HEK293 (cell line): ENCODE measurements around the gene NCK2.
A peak's percentile ranks its signal among the peaks of the same experiment; 100 is the strongest.

Source experiments
- CTCF ChIA-PET: fragments of 350-600 bp; formaldehyde crosslinking; extraction: SDS; loops from one replicate; lab custom pipeline; 2021; ENCODE audit warnings: antibody characterized with exemption; lab: Yijun Ruan, JAX
- POLR2A ChIA-PET: fragments of 300-600 bp; formaldehyde crosslinking; extraction: SDS; loops from one replicate; lab custom pipeline; 2020; ENCODE audit warnings: antibody characterized with exemption, inconsistent platforms; lab: Yijun Ruan, JAX
- H3K27ac ChIP-seq: fragments of 200-500 bp; sonication (Bioruptor generic); 2 replicates; pipeline ENCODE4 v1.5.1; 2014; ENCODE audit warnings: low read depth, low read length, control low read depth, inconsistent platforms; ENCODE audit errors: extremely low read depth
- H3K36me3 ChIP-seq, 2 experiments: fragments of 200-500 bp in 1 of 2; sonication (Bioruptor generic) in 1 of 2; 1 replicate in 1 of 2; 2 replicates in 1 of 2; pipeline ENCODE4 v1.5.1; 2014 to 2017; ENCODE audit warnings: inconsistent platforms in 2 of 2, low read length in 2 of 2; ENCODE audit not compliant: control insufficient read depth in 2 of 2, insufficient read depth in 1 of 2
- H3K4me1 ChIP-seq: fragments of 200-500 bp; sonication (Bioruptor generic); 2 replicates; pipeline ENCODE4 v1.5.1; 2014; ENCODE audit warnings: mild to moderate bottlenecking, low read length, inconsistent platforms; ENCODE audit not compliant: control insufficient read depth, insufficient read depth
- H3K4me3 ChIP-seq: 2 replicates; pipeline ENCODE4 v1.5.1; 2011; ENCODE audit warnings: low read depth, mild to moderate bottlenecking, control low read depth, low read length, moderate library complexity
- H3K9me3 ChIP-seq: fragments of 200-500 bp; sonication (Bioruptor generic); 2 replicates; pipeline ENCODE4 v1.5.1; 2014; ENCODE audit warnings: low read depth, low read length, inconsistent platforms; ENCODE audit not compliant: control insufficient read depth, insufficient read depth
- HOXA7 ChIP-seq: sonication (generic); formaldehyde crosslinking; IDR thresholded peaks from 2 replicates; pipeline ENCODE4 v1.8.1; 2022; ENCODE audit warnings: missing genetic modification reagents, borderline replicate concordance
- KLF7 ChIP-seq: fragments of 450-650 bp; formaldehyde crosslinking; IDR thresholded peaks from 2 replicates; pipeline ENCODE4 v1.5.1; 2016; ENCODE audit warnings: missing biosample characterization, missing genetic modification characterization, borderline replicate concordance
- MEIS1 ChIP-seq: sonication (generic); formaldehyde crosslinking; IDR thresholded peaks from 2 replicates; pipeline ENCODE4 v1.8.1; 2022; ENCODE audit warnings: missing genetic modification reagents, mild to moderate bottlenecking, borderline replicate concordance
- PRDM1 ChIP-seq: fragments of 450-650 bp; formaldehyde crosslinking; IDR thresholded peaks from 2 replicates; pipeline ENCODE4; 2016; ENCODE audit warnings: missing biosample characterization, missing genetic modification characterization
- SETDB1 ChIP-seq: IDR thresholded peaks from one replicate; pipeline ENCODE4 v1.6.1; 2017; ENCODE audit warnings: mild to moderate bottlenecking, low read length, moderate library complexity, mixed read lengths; ENCODE audit not compliant: insufficient read length
- ZBTB7A ChIP-seq: fragments of 450-650 bp; formaldehyde crosslinking; IDR thresholded peaks from 2 replicates; pipeline ENCODE4 v1.5.1; 2016; ENCODE audit warnings: low read depth, missing biosample characterization, missing genetic modification characterization
- ZFP41 ChIP-seq: fragments of 450-650 bp; formaldehyde crosslinking; IDR thresholded peaks from 2 replicates; pipeline ENCODE4 v1.5.1; 2016; ENCODE audit warnings: missing biosample characterization, missing genetic modification characterization, borderline replicate concordance
- ZNF132 ChIP-seq: fragments of 450-650 bp; formaldehyde crosslinking; IDR thresholded peaks from 2 replicates; pipeline ENCODE4 v1.5.1; 2017; ENCODE audit warnings: missing biosample characterization, missing genetic modification characterization, borderline replicate concordance
- ZNF146 ChIP-seq: fragments of 450-650 bp; formaldehyde crosslinking; IDR thresholded peaks from 2 replicates; pipeline ENCODE4 v1.5.1; 2016; ENCODE audit warnings: missing biosample characterization, missing genetic modification characterization
- ZNF221 ChIP-seq: fragments of 450-650 bp; formaldehyde crosslinking; IDR thresholded peaks from 2 replicates; pipeline ENCODE4 v1.5.1; 2017; ENCODE audit warnings: missing biosample characterization, missing genetic modification characterization, borderline replicate concordance
- ZNF366 ChIP-seq: fragments of 450-650 bp; formaldehyde crosslinking; conservative IDR thresholded peaks from 2 replicates; pipeline ENCODE4 v1.5.1; 2016; ENCODE audit warnings: missing biosample characterization, missing genetic modification characterization
- ZNF404 ChIP-seq: fragments of 450-650 bp; formaldehyde crosslinking; IDR thresholded peaks from 2 replicates; pipeline ENCODE4 v1.5.1; 2017; ENCODE audit warnings: missing biosample characterization, missing genetic modification characterization
- ZNF510 ChIP-seq: fragments of 450-650 bp; formaldehyde crosslinking; IDR thresholded peaks from 2 replicates; pipeline ENCODE4 v1.5.1; 2018; ENCODE audit warnings: mild to moderate bottlenecking, missing genetic modification characterization, missing biosample characterization; ENCODE audit not compliant: insufficient replicate concordance
- ZNF664 ChIP-seq: fragments of 450-650 bp; formaldehyde crosslinking; IDR thresholded peaks from 2 replicates; pipeline ENCODE4 v1.5.1; 2016; ENCODE audit warnings: missing biosample characterization, missing genetic modification characterization
- ZNF747 ChIP-seq: fragments of 450-650 bp; formaldehyde crosslinking; IDR thresholded peaks from 2 replicates; pipeline ENCODE4 v1.5.1; 2016; ENCODE audit warnings: missing biosample characterization, missing genetic modification characterization
- ZNF792 ChIP-seq: fragments of 450-650 bp; formaldehyde crosslinking; IDR thresholded peaks from 2 replicates; pipeline ENCODE4 v1.5.1; 2016; ENCODE audit warnings: missing biosample characterization, missing genetic modification characterization
- TF ChIP-seq, protein P1 (sequence below): fragments of 450-650 bp; formaldehyde crosslinking; IDR thresholded peaks from 2 replicates; pipeline ENCODE4 v1.5.1; 2016; ENCODE audit warnings: missing biosample characterization, missing genetic modification characterization
- TF ChIP-seq, protein P2 (sequence below): fragments of 450-650 bp; formaldehyde crosslinking; conservative IDR thresholded peaks from 2 replicates; pipeline ENCODE4 v1.5.1; 2016; ENCODE audit warnings: low read depth, missing biosample characterization, missing genetic modification characterization

Gene NCK2

DNA sequence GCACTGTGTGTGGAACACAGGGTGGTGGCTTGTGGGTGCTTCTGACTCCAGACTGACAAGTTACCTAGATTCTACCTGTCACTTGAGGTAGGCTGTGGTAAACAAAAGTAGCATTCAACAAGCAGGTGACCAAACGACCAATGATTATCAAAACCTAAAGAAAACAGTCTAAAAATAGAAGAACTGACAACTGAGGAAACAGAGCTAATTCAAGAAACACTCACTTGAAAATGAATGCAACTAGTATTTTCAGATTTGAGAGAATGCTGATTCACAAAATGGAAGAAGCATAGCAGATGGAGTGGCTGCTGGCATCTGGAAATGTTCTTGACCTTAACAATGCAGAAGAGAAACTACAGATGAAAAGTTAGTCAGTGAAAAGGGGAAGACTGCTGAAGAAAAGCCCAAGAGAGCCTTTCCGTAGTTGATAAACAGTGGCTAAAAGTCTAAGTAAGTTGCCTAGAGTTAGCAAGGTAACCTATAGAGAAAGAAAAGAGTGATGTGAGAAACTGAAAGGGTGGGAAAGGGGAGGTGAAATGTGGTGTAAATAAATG is 170.4 kb downstream of the NCK2 start:
- ChIA-PET CTCF (interaction anchor here (0.6 kb wide), 1 partner anchor 15 kb away, joined by 3 read pairs; no protein-coding TSS in a partner anchor), POLR2A (no interaction called here)
- Histone ChIP-seq H3K4me1 (no peaks in the 10 kb centered on the region), H3K27ac (no peak overlapping the region), H3K4me3 (no peak overlapping the region), H3K9me3 (no peaks in the 10 kb centered on the region), H3K36me3 (no peaks in the 10 kb centered on the region)
- TF ChIP-seq SETDB1 (peak; percentile 77), ZNF510 (tag by site-specific recombination) (no peak)

DNA sequence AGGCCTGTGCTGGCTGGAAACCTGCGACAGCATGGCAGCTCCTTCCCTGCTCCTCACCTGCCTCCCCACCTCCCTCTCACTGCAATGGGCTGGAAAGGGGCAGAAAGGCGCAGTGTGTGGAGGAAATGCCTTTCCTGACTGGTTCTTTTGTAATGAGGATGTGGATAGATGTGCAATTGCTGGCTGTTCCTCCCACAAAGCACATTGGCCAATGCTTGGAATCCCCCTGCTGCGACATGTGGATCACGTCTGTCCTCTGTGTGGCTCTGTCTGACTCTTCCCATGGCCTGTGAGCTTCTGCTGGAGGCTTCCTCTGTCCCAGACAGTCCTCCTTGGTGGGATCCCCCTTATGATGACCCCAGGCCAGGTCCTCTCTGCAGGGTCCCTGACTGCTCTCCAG is 172.5 kb downstream of the NCK2 start:
- CTCF ChIA-PET = interaction anchor here (1.7 kb wide), 1 partner anchor 9 kb away, joined by 4 read pairs; no protein-coding TSS in a partner anchor
- TF ChIP-seq HOXA7 (CRISPR knock-in tag) = no peak
- Histone ChIP-seq H3K36me3 (no peaks in the 10 kb centered on the region), H3K4me1 (no peaks in the 10 kb centered on the region), H3K4me3 (no peak overlapping the region), H3K9me3 (no peaks in the 10 kb centered on the region), H3K27ac (no peak overlapping the region)
- POLR2A ChIA-PET = no interaction called here

DNA sequence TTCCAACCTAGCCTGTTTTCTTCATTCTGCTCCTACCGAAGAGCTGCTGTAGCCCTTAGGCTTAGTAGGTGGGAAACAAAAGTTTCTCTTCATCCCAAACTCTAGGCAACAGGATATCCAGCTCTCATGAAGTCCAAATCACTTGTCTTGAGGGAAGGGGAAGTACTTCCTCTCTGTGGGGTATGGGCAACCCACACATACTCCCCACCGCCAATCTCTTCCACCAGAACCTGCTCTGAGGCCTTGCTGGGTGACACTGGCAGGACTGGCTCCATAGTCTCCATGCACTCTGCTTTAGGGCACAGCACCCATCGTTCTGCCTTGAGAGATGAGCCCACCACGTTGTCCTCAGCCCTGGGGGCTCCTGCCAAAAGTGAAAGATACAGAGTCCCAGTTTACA is 173.0 kb downstream of the NCK2 start:
- Histone ChIP-seq H3K36me3 (no peaks in the 10 kb centered on the region), H3K4me1 (no peaks in the 10 kb centered on the region), H3K27ac (no peak overlapping the region), H3K9me3 (no peaks in the 10 kb centered on the region), H3K4me3 (no peak overlapping the region)
- CTCF ChIA-PET = interaction anchor here (1.7 kb wide), 1 partner anchor 9 kb away, joined by 4 read pairs; no protein-coding TSS in a partner anchor
- no peak for TF ChIP-seq ZNF404 (tag by site-specific recombination)
- TF ChIP-seq, protein P1, sequence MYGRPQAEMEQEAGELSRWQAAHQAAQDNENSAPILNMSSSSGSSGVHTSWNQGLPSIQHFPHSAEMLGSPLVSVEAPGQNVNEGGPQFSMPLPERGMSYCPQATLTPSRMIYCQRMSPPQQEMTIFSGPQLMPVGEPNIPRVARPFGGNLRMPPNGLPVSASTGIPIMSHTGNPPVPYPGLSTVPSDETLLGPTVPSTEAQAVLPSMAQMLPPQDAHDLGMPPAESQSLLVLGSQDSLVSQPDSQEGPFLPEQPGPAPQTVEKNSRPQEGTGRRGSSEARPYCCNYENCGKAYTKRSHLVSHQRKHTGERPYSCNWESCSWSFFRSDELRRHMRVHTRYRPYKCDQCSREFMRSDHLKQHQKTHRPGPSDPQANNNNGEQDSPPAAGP (tag by site-specific recombination) = no peak
- TF ChIP-seq ZNF221 (tag by site-specific recombination) = no peak
- no peak for TF ChIP-seq MEIS1 (CRISPR knock-in tag)
- TF ChIP-seq ZNF792 (tag by site-specific recombination) = no peak
- no peak for TF ChIP-seq PRDM1 (tag by site-specific recombination)
- TF ChIP-seq ZBTB7A (tag by site-specific recombination) = no peak
- POLR2A ChIA-PET = no interaction called here

DNA sequence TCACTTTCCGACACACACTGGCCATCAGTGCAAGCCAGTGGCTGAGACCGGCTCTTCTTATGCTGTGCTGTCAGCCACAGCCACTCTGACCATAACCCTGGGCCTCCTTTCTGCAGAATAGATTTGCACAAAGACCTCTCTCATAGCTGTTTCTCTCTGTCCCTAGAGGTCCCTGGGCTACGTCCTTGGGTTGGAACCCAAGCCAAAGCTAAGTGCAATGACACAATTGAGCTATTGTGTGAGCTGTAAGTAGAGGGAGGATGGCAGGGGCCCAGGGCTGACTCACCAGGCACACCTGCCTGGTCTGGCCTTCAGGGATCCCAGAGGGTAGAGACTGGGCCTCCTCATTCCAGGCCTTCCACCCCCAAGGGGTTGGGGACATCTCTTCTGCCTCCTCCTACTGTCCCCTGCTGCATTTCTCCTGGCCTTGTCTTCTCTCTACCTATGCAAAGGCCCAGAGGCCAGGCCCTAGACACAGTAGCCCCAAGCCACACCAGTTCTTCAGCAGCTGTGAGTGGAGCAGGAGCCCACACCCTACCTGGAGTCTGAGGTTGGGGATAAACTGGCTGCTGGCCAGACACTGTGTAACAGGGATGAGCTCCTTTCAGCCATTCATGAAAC is 174.6 kb downstream of the NCK2 start:
- ChIA-PET CTCF (interaction anchor here (0.6 to 1.1 kb wide), 3 partner anchors 14 to 626 kb away, joined by 3 read pairs; no protein-coding TSS in a partner anchor), POLR2A (no interaction called here)
- no peaks in the 10 kb centered on the region for H3K4me1 ChIP-seq
- no peaks in the 10 kb centered on the region for H3K36me3 ChIP-seq
- no peak overlapping the region for H3K27ac ChIP-seq
- no peak overlapping the region for H3K4me3 ChIP-seq
- H3K9me3 ChIP-seq = no peaks in the 10 kb centered on the region
- TF ChIP-seq KLF7 (tag by site-specific recombination) = no peak
- TF ChIP-seq ZNF510 (tag by site-specific recombination) = no peak
- no peak for TF ChIP-seq ZNF747 (tag by site-specific recombination)
- TF ChIP-seq ZNF664 (tag by site-specific recombination) = no peak
- TF ChIP-seq ZNF132 (tag by site-specific recombination) = no peak
- no peak for TF ChIP-seq ZNF146
- TF ChIP-seq ZNF366 = no peak
- TF ChIP-seq, protein P2, sequence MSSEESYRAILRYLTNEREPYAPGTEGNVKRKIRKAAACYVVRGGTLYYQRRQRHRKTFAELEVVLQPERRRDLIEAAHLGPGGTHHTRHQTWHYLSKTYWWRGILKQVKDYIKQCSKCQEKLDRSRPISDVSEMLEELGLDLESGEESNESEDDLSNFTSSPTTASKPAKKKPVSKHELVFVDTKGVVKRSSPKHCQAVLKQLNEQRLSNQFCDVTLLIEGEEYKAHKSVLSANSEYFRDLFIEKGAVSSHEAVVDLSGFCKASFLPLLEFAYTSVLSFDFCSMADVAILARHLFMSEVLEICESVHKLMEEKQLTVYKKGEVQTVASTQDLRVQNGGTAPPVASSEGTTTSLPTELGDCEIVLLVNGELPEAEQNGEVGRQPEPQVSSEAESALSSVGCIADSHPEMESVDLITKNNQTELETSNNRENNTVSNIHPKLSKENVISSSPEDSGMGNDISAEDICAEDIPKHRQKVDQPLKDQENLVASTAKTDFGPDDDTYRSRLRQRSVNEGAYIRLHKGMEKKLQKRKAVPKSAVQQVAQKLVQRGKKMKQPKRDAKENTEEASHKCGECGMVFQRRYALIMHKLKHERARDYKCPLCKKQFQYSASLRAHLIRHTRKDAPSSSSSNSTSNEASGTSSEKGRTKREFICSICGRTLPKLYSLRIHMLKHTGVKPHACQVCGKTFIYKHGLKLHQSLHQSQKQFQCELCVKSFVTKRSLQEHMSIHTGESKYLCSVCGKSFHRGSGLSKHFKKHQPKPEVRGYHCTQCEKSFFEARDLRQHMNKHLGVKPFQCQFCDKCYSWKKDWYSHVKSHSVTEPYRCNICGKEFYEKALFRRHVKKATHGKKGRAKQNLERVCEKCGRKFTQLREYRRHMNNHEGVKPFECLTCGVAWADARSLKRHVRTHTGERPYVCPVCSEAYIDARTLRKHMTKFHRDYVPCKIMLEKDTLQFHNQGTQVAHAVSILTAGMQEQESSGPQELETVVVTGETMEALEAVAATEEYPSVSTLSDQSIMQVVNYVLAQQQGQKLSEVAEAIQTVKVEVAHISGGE = no peak
- no peak for TF ChIP-seq ZFP41 (tag by site-specific recombination)
